Retina (tissue), 1 donor: ENCODE results near the gene PIPOX.

Source experiments
- DNase-seq: peaks from one replicate; pipeline ENCODE4 v3.0.0-alpha.2; 2016

Gene PIPOX, protein sequence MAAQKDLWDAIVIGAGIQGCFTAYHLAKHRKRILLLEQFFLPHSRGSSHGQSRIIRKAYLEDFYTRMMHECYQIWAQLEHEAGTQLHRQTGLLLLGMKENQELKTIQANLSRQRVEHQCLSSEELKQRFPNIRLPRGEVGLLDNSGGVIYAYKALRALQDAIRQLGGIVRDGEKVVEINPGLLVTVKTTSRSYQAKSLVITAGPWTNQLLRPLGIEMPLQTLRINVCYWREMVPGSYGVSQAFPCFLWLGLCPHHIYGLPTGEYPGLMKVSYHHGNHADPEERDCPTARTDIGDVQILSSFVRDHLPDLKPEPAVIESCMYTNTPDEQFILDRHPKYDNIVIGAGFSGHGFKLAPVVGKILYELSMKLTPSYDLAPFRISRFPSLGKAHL

DNA sequence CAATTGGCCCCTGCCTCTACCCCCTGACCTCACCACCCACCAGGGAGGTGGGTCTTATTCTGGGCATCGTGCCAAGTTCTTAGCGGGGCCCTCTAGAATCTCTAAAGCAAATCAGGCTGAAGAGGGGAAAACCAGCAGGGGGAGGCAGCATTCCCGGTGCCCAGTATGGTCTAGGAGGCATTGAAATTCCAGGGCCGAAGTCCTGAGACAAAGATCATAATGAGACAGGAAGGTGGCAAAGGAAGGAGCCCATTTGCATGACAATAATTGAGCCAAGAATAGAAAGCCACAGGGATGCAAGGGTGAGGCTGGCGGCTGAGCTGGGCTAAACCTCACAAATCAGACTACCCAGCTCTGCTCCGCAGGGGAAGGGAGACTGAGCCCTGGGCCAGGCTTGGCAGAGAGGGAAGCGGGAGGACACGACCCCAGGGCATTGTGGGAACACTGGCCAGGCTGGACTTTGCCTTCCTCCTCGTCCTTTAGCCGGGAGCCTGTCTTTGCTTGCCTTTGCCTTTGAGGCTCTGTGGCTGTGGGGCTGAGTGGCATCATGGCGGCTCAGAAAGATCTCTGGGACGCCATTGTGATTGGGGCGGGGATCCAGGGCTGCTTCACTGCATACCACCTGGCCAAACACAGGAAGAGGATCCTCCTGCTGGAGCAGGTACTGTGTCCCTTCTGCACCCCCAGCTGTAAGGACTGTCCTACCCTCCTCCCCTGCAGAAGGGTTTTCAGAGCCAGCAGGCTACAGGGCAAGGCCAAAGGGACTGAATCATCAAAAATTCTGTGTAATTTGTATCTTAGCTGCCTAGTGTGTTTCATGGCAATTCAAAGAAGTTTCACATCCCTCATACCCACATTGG lies at the start of gene PIPOX:
Gene PIPOX, plus strand, starts transcription at position 463 of the 860 bp plus-strand sequence. Its CDS starts 85 bp downstream, at position 548.
- no peak for DNase-seq

DNA sequence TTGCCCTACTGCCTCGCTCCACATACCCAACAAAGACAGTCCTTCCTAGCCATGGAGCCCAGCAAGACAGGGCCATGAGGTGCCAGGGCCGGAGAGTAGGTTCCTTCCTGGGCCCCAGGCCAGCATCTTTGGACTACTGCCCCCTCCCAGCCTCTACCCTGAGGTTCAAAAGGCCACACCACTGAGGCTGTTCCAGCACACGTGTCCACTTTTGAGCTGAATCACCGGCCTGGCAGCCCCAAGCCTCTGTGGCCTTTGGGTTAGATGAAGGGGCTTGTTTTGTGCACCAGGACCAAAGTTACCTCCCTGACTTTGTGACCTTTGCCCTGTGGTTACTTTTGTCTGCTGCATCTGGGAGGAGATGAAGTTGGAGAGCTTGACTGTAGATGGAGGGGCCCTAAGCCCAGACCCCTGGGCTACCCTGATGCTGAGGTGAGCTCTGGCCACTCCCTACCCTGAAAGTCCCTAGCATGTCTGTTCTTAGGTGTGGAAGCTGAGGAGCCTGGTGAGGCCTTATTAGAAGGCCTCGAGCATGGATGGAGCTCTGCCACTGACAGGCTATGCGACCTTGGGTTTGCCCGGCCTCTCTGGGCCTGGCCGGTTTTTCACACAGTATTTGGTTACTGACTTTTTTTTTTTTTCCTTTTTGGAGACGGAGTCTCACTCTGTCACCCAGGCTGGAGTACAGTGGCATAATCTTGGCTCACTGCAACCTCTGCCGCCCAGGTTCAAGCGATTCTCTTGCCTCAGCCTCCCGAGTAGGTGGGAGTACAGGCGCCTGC lies 49.1 kb upstream of the PIPOX start:
- no peak for DNase-seq

DNA sequence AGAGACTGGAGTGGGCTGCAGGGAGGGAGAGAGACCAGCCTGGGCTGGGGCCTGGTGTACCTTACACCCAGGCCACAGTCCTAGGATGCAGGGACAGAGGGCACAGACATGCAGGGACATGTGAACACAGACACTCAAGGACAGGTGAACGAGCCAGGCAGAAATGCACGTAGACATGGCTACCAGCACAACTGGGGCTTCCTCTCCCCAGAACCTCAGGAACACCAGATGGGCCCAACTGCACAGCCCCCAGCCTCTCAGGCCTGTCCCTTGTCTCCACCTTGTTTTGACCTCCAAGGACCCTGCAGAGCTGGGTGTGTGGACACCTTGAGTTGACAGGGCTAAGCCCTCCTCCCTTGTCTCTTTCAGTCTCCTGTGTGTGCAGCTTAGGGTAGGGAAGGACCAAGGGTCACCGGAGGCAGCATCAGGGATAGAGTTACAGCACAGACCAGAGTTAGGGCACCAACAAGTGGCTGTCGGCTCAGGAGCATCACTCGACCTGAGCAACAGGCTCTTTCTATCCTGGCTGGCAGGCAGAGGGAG lies 46.3 kb upstream of the PIPOX start:
- DNase-seq, result no peak

DNA sequence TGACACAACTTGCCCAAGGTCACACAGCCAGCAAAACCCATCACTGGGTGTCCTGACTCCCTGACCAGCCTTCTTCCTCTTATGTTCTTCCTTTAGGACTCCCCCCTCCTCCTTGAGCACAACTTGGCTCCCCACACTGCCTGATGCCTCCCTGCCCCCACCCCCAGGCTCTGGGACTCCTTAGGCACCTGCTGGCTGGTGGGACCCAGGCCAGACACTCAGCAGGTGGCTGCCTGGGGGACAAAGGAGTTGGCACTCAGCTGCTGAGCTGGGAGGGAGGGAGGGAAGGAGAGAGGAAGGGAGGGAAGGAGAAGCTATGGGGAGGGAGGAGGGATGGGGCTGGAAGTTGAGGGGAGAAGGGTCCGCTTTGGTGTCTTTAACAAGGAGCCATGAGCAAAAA lies 45.1 kb upstream of the PIPOX start:
- no peak for DNase-seq

DNA sequence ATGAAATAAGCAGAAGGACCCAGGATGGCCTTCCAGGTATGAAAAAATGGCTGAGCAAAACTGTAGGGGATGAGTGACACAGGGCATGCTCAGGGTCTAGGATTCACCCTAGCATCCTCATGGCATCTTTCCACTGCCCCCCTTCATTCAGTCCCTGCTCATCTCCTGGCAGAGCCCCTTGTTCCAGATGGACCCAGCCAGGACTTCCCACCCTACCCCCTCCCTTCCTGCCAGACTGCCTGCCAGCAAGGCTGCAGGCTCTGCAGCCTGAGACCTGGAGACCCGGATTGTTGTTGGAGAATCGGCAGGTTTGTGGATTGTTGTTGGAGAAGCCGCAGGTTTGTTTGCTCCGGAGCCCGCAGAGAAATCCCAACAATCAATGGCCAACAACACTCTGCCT lies 43.7 kb upstream of the PIPOX start:
- DNase-seq, result no peak

DNA sequence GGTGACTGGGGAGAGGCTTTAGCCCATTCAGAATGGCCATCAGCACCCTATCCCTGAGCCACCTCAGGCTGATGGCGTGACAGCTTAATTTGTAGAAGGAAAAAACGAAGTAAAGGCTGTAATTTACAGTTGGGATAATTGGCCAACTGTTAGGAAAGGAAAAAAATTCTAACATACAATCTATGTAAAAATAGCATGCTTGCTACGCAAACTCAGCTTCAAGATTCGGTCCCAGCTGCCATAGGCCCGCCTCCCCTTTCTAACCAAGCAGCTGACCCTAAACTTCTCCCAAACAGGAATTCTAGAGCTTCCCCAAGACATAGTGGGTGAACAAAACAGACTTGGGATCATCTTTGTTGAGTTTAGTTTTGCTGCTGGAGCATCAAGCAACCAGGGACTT lies 42.0 kb upstream of the PIPOX start:
- DNase-seq, result no peak

DNA sequence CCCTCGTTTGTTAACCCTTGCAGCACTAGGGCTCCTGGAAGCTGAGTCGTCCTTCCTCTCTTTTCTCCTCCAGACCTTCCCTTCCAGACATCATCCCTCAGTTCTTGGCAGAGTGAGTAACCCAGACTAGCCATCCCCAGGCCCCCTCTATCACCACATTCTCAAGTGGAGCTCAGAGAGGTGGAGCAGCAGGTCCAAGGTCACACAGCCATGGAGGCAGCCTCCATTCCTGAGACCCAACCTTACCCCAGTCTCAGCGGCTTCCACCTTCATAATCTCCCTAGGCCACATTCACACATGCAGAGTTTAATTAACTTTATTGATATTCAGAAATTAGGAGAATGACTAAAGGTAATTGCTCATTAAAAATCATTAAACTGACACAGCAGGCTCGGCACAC lies 40.1 kb upstream of the PIPOX start:
- DNase-seq, result no peak

DNA sequence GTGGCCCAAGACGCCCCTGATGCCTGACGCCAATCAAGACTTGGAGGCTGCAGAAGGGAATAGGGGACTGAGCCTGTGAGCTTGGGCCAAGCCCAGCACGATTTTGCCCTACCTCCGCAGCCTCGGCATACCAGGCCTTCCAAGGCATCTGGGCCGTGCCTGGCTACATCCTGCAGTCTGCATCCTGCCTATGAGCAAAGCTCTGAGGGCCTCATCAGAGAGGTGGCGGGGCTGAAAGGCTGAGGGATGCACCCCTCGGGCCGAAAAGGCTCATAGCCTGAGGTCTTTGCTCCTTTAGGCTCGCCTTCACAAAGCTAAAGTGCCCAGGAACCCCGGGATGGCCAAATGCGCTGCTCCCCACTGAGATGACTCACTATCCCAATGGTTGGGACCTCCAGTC lies 39.7 kb upstream of the PIPOX start:
- DNase-seq, result no peak

DNA sequence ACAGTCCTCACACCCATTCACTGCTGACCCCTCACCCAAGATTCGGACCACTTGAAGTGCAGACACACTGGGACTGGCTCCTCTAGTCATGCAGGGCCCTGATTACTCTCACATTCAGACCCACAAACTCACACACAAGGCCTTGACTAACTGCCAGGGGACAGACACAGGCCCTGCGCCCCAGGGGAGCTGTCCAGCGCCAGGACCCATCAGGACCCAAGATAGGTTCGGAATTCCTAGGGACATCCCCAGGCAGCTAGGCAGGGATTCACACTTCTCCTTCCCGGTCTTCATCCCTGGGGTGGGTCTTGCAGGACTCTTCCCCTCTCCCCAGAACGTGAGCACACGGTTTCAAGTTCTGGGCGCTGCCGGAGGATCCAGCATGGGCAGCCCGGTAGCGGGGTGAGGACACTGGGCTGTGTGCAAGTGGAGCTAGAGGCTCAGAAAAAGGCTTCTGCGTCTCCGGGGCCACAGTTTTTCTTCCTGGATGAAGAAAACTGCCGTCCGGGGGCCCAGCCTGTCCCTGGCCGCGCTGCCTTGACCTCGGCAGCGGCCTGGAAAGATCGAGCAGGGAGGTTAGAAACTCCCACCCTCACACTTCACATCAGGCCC lies 38.8 kb upstream of the PIPOX start:
- DNase-seq, result no peak

DNA sequence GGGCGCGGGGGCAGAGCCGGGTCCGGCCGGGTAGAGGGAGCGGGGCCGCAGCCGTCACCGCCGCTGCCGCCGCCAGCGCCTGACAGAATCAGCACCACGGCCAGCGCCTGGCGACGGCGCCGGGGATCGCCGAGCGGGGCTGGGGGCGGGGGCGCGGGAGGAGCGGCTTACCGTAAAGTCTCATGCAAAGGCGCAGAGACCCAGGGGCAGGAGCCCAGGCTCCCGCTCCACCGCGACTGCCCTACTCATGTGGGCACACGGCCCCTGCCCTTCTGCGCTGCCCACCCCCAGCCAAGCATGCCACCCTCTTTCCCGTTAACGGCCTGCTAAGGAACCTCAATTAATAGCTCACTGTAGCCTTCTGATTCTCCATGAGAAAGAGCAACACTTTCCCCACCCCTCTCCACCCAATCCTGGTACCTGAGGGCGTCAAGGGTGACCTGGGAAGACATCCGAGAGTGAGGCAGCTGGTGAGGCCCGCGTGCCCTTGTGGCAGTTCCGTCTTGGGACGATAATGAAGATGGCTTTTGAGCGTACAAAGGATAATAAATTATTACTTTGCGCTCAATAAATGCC lies 36.9 kb upstream of the PIPOX start, which contains the start of gene SEZ6:
Gene SEZ6, minus strand, starts transcription at position 98 of the 576 bp plus-strand sequence. CDS start 164 bp downstream, outside the sequence.
- DNase-seq, result peak; percentile 83

DNA sequence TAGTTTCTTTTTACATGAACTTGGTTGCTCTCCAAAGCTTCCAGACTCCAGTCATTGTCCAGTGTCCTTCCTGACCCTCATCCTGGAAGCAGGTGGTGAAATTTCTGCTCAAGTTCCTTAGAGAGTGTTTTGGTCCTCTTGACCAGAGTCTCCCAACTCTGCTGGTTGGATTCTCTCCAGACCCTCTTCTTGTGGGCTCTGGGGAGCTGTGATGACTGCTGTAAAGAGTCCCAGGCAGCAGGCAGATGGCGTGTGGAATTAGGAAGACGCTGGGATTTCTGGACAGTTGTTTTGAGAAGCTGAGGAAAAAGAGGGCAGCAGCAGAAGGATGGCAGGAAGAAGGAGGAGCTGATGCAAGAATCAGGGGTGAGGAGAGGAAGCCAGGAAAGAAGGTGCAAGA lies 35.5 kb upstream of the PIPOX start:
- no peak for DNase-seq

DNA sequence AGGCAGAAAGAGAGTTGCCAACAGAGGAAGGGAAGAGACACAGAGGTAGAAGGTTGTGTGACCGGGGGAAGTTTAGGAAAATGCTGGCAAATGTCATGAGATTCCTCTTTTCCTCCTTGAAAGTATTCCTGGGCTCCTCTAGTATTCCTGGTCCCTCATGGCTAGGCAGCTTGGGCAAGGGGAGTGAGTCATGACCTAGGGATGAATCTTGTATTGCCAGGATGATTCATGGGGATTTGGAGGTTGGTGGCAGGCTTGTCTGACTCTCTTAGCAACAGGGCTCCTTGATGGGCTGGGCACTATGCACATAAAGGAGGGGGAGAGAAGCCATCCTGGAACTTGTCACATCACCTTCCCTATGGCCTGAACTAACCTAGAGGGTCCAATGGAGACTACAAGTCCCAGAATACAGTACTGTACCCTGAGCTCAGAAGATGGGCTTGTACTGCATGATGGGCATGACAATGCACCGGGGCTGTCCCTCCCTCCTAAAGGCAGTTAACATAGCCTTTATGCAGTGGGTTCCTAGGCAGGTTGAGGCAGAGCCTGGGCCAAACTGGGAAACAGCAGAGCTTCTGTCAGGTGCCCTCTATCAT lies 35.0 kb upstream of the PIPOX start:
- no peak for DNase-seq

DNA sequence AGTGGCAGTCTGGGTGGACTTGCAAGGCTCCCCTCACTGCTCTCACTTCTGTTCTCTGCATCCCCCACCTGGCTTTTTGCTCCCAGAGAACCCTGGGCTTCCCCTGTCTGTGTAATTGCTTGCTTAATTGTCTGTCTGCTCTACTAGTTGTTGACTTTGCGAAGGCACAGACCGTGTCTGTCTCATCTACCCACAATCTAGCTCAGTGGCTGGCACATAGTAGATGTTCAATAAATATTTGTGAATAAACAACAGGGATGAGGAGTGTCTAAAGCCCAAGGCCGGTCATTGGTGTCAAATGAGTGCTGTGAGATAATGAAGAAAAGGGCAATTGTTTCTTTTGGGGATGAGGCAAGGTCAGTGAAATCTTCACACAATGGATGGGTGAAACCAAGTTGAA lies 34.4 kb upstream of the PIPOX start:
- no peak for DNase-seq

DNA sequence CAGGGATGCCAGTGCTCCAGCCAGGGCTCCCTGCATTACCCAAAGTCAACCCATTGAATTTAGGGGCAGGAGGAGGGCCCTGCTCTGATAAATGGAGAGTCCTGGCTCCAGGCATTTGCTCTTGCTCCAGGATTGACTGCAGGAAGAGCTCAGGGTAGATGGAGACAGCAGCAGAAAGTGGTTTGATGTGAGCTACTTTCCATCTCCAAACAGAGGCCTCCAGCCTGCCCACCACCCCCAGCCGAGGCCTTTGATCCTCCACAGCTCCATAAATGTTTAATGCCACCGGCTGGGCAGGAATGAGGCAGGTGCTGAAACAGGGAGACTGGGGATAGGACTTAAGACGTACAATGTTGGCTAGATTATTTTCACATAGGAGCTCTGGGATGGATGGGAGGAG lies 32.8 kb upstream of the PIPOX start:
- no peak for DNase-seq

DNA sequence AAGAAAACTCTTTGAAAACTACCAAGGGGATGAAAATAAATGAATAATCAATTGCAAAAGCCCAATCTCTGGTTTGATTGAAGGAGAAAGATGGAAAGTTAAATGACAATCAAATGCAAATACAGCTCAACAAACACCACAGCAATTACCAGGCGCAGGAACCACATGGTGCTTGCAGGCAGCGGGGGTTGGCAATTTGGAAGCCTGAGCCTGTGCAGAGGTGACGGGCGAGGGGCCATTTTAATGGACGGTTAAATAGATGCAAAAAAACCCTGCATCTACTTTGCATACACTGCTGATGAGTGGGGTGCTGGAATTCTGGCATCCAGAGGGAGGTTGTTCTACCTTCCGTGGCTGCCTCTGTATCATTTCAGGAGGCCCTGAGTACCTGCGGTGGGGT lies 32.4 kb upstream of the PIPOX start:
- DNase-seq, result no peak

DNA sequence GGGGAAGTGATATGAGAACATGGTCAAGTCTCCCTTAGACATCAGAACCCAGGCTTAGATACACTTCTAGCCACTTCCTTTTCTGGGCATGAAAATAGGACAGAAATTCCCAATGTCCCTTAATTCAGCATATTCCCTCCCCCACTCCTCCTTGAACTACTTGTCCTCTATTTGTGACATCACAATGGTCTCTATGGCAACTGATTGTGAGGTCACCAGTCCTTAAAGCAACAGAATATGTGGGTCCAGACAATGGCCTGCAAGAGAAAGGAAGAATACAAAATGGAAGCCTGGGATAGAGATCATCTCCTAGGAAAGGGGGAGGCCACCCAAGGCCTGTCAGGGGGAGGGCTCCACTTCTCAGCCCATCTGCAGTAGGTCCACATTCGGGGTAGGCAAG lies 30.4 kb upstream of the PIPOX start:
- DNase-seq, result no peak

DNA sequence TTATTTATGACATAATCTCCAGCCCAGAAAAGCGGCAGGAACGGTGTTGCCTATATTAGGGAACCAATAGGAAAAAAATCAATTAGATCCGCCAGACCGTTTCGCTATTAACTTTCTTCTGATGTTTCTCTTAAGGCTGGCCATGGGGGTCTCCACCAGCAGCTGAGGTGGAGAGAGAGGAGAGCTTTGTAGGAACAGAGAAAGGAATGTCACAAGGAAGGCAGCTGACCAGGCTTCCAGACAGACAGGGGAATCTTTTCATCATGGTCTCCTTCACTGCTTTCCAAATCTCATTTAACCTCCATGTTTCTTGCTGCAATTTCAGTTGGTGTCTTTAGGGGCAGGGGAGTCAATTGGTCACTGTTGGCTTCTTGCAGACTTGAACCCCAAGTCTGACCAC lies 28.2 kb upstream of the PIPOX start:
- no peak for DNase-seq

DNA sequence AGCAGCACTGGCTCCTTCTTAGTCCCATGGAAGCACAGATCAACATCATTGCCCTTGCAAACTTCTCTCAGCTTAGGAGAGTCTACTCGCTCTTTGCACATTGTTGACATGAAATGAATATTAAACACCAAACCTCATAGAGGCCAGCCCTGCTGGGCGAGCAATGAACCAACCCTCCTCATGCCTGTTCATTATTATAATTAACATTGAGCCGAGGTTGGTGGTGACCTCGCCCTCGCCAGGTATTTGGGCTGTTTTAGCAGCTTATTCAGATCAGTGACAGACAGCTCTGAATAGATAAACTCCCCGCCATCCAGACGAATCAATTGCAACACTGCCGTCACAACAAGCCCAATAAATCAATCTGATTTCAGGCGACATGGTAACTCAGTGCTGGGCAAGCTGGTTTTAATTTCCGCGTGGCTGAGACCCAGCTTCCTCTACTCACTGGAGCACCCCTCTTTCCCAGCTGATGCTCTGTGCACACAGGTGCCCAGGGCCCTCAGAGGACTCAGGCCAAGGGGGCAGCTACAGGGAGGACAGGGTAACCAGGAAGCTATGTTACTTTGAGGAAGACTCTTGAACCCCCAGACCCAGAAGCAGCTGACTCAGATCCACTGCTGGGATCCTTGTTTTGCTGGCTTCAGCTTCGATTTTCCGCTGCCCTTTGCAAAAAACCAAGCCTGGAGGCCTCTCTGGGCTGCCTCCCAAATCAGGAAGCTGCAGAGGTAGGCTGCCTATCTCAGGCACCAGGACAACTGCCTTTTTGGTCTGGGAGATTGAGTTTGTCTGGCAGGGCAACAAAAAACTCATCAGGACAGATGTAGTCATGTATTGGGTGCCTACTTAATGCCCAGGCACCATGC lies 26.4 kb upstream of the PIPOX start:
- no peak for DNase-seq

DNA sequence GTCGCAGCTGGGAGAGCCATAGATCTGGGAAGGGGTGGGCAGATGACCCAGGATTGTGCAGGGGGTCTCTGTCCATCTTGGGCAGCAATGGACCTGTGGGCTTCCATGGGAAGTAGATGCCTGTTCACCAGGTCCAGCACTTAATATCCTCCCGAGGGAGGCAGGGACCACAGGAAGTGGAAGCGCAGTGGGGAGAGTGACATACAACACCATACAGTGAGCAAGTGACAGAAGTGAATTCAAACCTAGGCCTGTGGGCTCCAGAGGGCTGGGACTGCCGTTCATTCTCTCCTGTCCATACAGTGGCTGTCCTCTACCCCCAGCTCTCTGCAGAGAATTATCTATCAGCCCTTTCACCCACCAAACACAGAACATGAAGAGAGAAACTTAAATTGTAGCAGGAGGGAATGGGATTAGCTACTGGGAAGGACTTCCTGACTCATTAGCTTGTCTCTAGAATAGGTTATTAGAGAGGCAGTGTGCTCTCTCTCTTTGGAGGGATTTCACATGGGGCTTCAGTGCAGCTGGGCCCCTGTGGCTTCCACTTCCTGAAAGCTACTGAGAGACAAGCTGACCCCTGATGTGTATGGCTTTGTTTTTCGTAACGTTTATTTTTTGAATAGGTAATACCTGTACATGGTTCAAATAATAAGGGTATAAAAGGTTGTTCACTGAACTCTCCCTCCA lies 24.0 kb upstream of the PIPOX start:
- DNase-seq, result no peak
